GM21447 (cell line): ENCODE results near the gene STK25.
A peak's percentile ranks its signal among the peaks of the same experiment; 100 is the strongest.
"Not testable (repeated sequence)": the region's sequence is repeated elsewhere in the genome, so short reads cannot be mapped to it uniquely, and the experiment has no call there.

Experiments used
- ATAC-seq: cut with Tn5 transposase; IDR thresholded peaks from one replicate; pipeline ENCODE4 v1.9.1; 2021; ENCODE audit not compliant: unreplicated experiment

Gene STK25

GRCh38 chr2:241467777-241468475 is 40.5 kb downstream of the STK25 start:
- no peak for ATAC-seq

DNA sequence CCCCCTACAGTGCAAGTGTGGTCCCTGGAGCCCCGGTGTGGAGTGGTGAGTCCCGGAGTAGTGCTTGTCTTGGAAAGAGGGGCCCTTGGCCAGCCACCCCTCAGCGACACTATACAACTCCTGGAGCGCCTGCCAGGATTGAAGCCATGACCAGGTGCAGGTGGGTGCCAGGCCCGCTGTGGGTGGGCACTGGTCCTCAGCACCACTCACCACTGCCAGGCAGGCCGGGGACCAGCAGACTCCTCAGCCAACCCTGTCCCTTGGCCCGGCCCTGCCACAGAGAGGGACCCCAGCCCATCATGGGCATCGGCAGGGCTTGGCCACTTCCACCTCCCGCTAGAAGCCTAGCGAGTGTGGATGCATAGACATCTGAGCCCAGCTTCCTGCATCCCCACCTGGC is 42.2 kb downstream of the STK25 start:
- ATAC-seq, result no peak

DNA sequence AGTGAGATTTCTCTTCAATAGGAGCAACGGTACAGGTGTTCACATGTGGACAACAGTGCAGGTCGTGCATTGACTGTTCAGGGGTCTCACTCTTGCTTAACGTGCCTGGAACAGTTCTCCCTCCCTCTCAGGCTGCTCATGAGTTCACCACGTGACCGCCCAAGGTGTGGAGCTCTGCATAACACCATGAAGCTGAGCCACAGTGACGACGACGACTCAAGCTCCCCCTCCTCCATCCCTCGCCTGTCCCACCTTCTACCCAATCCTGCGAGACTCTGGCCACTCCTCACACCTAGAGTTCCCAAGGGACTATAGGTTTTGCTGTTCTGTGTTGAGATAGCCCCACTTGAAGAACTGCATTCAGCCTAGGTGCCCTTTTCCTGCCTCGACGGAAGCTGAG is 42.8 kb downstream of the STK25 start:
- no peak for ATAC-seq

DNA sequence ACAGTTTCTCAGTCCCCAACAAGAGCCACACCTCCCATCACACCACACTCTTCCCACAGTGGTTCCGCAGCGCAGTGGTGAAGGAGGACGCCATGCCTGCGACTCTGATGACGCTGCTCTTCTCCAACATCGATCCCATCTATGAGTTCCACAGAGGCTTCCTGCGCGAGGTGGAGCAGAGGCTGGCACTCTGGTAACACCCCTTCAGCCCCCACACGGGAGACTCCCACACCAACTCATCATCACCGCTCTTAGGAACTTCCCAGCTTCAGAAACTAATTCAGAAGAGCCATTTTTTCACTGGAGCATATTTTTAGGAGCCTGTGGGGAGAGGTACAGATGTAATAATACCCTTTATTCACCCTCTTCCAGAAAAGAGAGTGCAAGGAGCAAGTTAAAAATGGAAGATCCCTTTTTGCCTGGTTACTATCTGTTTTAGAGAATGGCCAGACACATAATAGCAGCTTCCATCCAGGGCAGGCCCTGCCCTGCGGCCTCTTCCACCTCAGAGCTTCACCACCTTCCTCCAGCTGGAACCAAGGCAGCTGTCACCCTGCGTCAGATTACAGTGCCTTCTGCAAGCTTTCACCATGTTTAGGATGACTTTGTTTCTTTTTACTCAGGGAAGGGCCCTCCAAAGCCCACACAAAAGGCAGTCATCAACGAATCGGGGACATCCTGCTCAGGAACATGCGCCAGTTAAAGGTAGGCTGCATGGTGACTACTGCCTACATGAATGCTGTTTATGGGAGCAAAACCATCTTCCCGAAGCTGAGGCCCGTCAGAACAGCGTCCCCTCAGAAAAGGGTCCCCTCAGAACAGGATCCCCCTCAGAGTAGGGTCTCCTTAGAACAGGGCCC is 44.9 kb downstream of the STK25 start:
- no peak for ATAC-seq

DNA sequence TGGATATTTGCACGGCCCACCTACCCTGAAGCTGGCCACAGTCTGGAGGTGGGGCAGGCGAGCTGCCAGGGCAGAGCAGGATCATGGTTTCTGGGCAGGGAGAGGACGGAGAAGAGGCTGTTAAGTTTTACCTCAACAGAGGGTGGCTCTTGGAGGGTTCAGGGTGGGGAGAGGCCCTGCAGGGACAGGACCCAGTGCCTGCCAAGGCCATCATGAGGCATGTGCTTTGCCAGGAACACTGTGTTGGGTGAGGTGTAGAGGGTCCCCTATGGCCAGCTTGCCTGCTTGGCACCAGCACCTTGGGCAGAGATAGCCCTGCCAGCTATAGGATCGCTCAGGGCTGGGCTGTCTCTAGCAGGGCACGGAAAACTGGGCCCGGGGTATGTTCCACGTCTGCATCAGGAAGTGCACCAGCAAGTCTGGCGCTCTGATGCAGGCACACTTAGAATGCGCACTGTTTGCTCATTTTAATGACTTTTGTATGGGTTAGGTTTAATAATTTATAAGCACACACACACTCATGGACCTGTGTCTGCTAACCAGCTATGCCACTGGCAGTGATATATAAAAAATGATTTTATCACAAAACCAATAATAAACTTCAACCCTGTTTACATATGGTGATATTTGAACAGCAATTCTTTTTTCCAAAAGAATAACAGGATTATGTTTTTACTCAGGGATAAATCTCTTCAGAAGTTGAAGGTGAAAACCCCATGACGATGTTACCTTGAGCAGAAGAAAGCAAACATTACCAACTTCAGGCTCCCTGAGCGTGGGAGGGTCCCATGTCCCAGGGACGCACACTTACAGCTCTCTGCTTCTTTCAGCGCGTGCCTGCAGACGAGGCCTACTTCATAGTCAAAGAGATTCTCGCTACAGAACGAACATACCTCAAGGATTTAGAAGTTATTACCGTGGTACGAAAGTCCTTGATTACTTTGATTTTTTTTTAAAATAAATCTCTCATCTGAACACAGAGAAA is 46.4 kb downstream of the STK25 start:
- no peak for ATAC-seq

- ATAC-seq, result no peak
These were observed 47.8 kb downstream of the STK25 start for GRCh38 chr2:241460631-241461030.

DNA sequence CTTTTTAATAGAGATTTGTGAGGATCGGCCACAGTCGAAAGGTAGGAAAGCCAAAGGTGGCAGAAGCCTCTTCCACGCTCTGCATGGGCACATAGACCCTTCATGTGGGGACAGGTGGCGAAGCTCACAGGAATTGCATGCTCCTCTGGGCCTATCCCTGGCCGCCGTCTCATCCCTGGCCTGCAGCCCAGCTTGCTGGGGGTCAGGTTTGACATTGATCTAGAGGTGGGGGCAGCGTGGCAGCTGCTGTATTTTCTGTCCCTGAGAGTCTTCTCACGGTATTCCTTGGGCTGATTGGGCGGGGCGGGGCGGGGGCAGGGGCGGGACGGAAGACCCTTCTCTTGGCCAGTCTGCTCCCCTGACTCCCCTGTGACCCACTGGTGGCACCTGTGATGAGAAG is 48.9 kb downstream of the STK25 start:
- no peak for ATAC-seq

DNA sequence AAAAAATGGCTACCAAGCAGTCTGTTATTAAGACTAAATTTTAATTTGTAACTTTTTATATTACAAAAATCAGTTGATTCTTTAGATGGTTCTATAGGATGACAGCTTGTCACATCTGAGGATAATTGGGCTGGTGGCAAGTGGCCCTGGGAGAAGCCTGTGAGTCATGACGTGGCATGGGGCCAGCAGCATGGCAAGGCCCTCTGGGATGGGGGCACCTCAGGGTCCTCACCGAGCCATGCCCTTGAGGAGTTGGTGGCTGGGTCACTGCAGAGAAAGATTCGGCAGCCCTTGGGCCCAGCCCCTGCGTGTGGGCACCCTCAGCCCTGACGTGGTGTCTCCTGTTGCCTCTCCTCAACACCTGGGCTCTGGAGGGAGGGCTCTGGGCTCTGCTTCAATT is 49.7 kb downstream of the STK25 start:
- no peak for ATAC-seq

- no peak for ATAC-seq
These were observed 51.8 kb downstream of the STK25 start for GRCh38 chr2:241456546-241456945.

DNA sequence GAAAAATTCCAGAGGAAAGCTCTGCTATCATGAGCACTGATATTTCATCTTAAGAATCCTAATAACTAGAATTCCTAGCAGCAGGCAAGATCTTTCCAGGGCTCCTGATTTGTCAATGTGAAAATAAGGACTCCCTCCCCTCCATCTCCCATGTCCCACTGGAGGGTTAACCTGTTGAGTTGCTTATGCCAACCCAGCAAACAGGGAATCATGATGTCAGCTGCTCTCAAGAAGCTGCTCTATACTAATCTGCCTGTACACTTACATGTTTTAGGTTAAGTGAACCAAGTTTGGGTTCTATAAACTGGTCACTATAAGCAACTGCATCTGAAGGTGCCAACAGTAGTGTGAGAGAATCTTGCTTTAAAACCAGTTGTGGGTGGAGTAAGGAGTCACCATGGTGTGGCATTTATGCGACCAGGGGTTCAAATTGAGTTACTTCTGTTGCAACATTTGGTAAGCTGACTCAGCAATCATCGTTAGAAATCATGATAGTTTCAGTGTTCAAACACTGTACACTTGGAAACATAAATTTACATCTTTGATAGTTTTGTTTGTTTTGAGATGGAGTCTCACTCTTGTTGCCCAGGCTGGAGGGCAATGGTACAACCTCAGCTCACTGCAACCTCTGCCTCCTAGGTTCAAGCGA is 53.4 kb downstream of the STK25 start:
- no peak for ATAC-seq

DNA sequence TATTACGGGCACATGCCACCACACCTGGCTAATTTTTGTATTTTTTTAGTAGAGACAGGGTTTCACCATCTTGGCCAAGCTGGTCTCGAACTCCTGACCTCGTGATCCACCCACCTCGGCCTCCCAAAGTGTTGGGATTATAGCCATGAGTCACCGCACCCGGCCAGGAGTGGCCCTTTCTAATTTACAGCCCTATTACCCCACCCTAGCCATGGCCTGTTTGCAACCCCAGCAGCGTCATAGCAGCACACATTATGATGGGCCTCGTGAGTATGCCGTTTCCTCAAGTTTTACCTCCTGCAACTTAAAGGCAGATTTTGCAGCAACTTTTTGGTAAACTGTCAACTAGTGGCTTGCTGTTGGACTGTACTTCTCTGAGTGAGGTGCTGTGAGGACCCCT is 54.5 kb downstream of the STK25 start:
- ATAC-seq, result not testable (repeated sequence)

GRCh38 chr2:241451840-241452506 is 56.4 kb downstream of the STK25 start:
- no peak for ATAC-seq

GRCh38 chr2:241450092-241450491 is 58.3 kb downstream of the STK25 start:
- ATAC-seq, result not testable (repeated sequence)

DNA sequence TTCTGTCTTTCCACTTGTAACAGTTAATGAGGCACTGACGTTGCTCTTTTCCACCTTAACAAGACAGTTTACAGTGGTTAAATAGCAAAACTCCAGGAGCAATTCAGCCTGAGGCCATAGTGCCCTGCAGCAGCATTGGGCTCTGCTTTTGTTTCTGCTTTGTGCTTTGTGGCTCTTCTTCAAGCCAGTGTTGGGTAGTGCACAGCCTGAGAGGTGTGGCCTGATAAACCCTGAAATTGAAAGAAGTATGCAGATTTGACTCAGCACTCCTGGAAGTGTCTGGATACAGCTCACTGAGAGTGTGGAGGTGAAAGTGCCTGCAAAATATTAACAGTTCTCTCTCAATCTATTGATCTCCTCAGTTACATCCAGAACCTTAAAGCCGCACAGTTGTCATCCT is 63.0 kb downstream of the STK25 start:
- peak; percentile 50 for ATAC-seq

- peak; percentile 55 for ATAC-seq
These were observed 64.7 kb downstream of the STK25 start for GRCh38 chr2:241443486-241444223.
